NCI-H345 treated with DMSO at 0.1 percent for 48 hours (cell line): Measurements from ENCODE around the gene MINDY4.

Experiments
- DNase-seq: peaks from one replicate; lab custom pipeline; 2025; ENCODE audit not compliant: unreplicated experiment; lab: John Stamatoyannopoulos, UW

The MINDY4 gene

GRCh38 chr7:30912986-30913811 is 142.0 kb downstream of the MINDY4 start:
- no peak for DNase-seq

- DNase-seq, result no peak
These were observed 142.8 kb downstream of the MINDY4 start for GRCh38 chr7:30913821-30914515.

DNA sequence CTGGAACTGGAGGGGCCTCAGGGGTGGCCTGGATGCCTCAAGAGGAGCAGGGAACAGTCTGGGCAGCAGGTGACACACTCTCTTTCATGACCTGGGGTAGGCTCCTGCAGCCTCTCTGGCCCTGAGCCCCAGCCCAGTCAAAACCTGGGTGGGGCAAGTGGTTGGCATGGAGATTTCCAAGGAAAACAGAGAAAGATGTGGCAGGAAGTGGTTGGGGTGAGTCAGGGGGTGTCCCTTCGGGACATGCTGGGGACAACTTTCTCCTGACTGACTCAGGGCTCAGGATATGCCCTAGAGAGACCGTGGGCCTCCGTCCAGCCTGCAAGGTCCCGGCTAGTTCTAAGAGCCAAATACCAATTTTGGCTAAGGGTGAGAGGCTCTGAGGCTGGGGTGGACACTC is 143.4 kb downstream of the MINDY4 start:
- DNase-seq, result no peak

- no peak for DNase-seq
These were observed 143.9 kb downstream of the MINDY4 start for GRCh38 chr7:30915005-30915601.

DNA sequence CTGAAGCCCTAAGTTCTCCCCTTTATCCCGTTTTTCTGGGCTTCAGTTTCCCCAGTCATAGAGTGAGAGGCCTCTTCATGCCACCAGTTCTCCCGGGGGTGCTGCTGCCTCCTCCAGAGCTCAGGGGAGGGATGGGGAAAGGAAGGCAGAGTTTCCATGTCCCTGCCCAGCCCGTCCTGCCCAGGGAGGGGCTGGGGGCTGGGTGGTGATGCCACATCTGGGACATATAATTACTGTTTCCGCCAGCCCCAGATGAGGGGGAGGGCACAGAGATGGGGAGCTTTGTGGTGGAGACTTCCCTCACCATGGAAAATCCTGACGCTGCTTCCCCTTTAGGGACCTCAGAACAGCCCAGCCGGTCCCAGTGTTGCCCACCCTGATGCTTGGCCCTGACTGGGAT is 144.5 kb downstream of the MINDY4 start:
- no peak for DNase-seq

DNA sequence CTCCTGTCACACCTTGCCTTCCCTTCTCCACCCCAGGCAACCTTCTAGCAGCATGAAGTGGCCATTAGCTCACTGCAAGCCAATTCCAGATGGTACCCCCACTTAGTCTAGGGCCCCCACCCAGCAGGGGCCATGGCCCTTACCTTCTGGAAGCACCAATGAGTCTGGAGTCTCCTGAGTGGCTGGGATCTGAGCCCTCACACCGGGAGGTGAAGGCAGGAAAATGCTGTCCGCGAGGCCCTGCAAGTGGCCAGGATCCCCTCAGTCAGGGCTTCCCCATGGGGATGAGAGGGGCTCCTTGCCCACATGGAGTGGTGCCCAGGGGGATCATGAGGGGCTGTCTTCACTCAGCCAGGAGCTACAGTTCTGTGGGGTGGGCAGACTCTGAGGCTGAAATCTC is 145.0 kb downstream of the MINDY4 start:
- no peak for DNase-seq

GRCh38 chr7:30916767-30917166 is 145.6 kb downstream of the MINDY4 start:
- DNase-seq, result no peak

GRCh38 chr7:30917216-30917893 is 146.1 kb downstream of the MINDY4 start:
- no peak for DNase-seq

- DNase-seq, result no peak
These were observed 147.5 kb downstream of the MINDY4 start for GRCh38 chr7:30918676-30919075.

DNA sequence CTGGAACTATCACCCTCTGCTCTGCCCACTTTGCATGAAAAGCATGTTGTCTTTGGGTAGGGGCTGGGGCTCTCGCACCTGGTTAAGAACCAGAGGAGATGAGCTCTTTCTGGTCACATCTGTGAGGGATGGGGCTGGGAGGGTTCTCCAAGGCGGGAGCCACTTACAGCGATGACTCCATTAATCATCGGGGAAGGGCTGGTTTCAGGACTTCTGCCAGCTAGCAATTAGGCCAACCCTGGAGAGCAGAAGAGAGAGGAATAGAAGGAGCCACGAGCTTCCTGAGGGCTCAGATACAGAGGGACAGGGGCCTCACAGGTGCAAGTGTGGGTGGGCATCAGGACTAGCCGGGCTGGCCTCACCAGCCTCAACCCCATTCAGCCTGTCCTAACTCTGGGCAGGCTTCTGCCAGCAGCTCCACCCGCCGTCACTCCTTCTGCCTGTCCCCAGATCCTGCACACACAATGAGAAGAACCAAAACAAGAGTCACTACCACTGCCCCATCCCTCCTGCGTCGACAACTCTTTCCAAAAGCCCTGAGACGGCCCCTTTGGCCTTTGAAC is 148.9 kb downstream of the MINDY4 start:
- no peak for DNase-seq

DNA sequence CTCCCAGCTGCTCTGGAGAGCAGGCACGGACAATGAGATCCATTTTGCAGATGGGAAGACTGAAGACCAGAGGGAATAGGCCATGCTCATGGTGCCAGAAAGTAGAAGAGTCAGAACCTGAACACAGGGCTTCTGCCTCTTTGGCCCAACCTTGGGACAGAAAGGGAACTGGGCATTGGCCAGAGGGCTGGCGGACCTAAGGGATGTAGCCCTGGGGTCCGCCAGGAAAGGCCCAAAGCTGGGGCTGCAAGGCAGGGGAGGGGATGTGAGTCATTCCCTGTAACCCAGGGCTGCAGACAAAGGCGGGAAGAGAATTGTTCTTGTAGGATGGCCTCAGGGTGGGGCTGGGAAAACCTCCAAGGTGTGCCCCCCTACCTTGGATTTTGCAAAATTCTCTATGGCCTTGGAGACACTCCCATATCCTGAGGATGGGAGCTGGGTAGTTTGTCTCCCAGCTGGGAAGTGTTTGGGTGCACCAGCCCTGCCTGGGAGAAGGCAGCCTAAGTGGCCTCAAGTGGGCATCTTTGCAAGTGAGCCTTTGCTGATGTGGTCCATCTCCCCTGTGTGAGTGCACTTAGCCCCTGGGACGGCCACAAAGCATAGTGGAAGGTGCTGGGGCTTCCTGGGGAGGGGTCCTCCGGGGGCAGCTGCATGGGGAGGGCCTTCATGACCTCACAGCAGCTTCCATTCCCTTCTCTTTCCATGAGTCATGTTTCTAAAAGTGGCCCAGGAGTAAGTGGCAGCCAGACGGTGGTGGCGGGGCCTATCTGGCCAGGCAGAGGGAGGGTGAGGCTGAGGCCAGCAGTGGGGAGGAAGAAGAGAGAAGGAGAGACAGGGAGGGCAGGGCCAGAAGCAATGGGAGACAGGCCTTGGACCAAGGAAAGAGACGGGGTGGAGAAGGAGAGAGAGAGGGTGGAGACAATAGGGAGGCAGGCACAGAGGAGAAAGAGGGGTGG is 149.6 kb downstream of the MINDY4 start:
- DNase-seq, result no peak

DNA sequence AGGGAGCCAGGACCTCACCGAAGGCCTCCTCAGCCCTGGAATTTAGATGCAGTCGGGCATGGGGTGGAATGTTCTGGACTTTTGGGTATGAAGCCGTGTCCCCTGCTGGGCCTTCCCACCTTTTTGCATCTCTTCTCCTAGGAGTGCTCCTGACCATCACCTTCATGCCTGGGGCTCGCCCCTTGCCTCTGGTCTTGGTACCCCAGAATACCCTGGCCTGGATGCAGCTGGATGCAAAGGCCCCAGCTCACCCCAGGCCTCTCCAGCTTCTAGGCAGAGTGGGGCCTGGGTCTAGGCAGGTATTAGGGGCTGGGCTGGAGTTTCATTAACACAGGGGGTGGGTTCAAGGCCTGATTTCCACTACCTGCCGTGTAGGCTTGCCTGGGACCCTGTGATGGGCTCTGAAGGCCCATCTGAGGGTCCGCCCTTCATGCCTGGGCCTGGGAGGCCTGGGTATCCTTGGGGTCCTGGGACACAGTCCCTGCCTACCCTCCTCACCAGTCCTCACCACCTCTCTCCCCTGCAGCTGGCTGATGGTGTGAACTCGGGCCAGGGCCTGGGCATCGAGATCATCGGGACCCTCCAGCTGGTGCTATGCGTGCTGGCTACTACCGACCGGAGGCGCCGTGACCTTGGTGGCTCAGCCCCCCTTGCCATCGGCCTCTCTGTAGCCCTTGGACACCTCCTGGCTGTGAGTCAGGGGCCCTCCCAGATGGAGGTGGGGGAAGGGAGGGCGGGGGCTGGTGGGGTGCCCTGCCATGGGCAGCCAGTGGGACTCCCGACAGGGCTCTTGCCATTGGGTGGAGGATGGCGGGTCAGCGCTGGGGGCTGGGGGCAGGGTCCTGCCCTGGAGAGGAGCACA is 150.6 kb downstream of the MINDY4 start:
- no peak for DNase-seq

DNA sequence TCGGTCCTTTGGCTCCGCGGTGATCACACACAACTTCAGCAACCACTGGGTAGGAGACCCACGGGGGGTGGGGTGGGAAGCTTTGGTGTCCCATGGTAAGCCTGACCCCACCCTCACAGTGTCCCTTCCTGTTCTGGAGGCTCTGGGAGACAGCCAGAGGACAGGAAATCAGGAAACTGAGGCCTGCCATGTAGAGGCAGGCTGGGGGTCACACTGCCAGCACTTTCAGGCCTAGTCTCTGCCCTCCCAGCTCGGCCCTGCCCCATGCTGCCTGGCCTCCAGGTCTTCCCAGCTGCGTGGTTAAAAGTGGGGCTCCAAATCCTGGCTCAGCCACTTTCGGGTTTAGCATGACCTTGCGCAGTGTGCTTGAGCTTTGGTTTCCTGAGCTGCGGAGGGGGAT is 151.4 kb downstream of the MINDY4 start:
- no peak for DNase-seq

DNA sequence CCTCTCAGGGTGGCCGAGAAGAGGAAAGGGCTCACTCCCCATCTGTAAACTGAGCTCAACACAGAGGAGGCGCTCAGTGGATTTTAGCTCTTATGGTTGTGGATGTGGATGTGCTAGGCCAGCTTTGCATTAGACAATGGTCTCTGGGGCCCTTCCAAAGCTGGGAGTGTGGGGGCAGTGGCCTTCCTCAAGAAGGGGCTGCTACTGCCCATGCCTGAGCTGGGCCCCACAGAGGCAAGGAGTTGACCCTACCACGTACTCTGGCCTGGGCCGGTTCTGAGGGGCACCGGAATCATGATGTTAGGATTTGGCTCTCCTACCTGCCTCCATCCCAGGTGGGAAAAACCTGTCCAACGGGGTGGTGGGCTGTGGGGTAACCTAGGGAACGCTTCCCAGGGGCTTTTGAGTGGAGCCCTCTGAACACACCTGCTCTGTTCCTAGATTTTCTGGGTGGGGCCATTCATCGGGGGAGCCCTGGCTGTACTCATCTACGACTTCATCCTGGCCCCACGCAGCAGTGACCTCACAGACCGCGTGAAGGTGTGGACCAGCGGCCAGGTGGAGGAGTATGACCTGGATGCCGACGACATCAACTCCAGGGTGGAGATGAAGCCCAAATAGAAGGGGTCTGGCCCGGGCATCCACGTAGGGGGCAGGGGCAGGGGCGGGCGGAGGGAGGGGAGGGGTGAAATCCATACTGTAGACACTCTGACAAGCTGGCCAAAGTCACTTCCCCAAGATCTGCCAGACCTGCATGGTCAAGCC is 152.0 kb downstream of the MINDY4 start:
- DNase-seq, result no peak

DNA sequence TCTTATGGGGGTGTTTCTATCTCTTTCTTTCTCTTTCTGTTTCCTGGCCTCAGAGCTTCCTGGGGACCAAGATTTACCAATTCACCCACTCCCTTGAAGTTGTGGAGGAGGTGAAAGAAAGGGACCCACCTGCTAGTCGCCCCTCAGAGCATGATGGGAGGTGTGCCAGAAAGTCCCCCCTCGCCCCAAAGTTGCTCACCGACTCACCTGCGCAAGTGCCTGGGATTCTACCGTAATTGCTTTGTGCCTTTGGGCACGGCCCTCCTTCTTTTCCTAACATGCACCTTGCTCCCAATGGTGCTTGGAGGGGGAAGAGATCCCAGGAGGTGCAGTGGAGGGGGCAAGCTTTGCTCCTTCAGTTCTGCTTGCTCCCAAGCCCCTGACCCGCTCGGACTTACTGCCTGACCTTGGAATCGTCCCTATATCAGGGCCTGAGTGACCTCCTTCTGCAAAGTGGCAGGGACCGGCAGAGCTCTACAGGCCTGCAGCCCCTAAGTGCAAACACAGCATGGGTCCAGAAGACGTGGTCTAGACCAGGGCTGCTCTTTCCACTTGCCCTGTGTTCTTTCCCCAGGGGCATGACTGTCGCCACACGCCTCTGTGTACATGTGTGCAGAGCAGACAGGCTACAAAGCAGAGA is 152.7 kb downstream of the MINDY4 start:
- DNase-seq, result no peak

DNA sequence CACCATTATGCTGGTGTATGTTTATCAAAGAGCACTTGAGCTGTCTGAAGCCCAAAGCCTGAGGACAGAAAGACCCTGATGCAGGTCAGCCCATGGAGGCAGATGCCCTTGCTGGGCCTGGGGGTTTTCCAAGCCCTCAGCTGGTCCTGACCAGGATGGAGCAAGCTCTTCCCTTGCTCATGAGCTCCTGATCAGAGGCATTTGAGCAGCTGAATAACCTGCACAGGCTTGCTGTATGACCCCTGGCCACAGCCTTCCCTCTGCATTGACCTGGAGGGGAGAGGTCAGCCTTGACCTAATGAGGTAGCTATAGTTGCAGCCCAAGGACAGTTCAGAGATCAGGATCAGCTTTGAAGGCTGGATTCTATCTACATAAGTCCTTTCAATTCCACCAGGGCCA is 153.4 kb downstream of the MINDY4 start:
- no peak for DNase-seq

- no peak for DNase-seq
These were observed 153.9 kb downstream of the MINDY4 start for GRCh38 chr7:30925117-30925516.

GRCh38 chr7:30925913-30926312 is 154.7 kb downstream of the MINDY4 start:
- no peak for DNase-seq
